H1 (cell line): ENCODE results near the gene ARHGAP26. TPM values are rescaled to one million over a fixed set of nuclear protein-coding genes. Genes with fewer than 3 reads are reported as not detected.

ENCODE experiments used
- CTCF ChIA-PET: fragments of 300-600 bp; sonication (Branson Sonifier 250); formaldehyde crosslinking; loops from one replicate; lab custom pipeline; 2021; ENCODE audit not compliant: partially characterized antibody; lab: Charles Lee
- POLR2A ChIA-PET: fragments of 300-600 bp; sonication (Branson Sonifier 250); formaldehyde crosslinking; loops from one replicate; lab custom pipeline; 2021; ENCODE audit warnings: inconsistent platforms; ENCODE audit not compliant: partially characterized antibody; lab: Charles Lee
- DNase-seq, 2 experiments: peaks; one replicate each; pipeline versions ENCODE4 v3.0.0 to v3.0.0-alpha.2; 2010 to 2022; ENCODE audit warnings: low spot score in 2 of 2, low read depth in 1 of 2, mixed read lengths in 1 of 2
- FAIRE-seq: peaks from 2 replicates; lab custom pipeline; 2011; peaks lifted over from hg19 to GRCh38; lab: Jason Lieb, UNC
- H2AFZ ChIP-seq: 2 replicates; pipeline ENCODE4 v1.8.1; 2012; ENCODE audit warnings: low read length, inconsistent platforms
- H2AK5ac ChIP-seq: 2 replicates; pipeline ENCODE4 v1.6.1; 2013; ENCODE audit warnings: low read depth, low read length
- H2BK120ac ChIP-seq: replicated peaks from 2 replicates; pipeline ENCODE3; 2013; ENCODE audit warnings: low read depth, low read length, inconsistent platforms
- H2BK12ac ChIP-seq: 2 replicates; pipeline ENCODE4 v1.6.1; 2013; ENCODE audit warnings: low read depth, low read length
- H2BK15ac ChIP-seq: 2 replicates; pipeline ENCODE4 v1.6.1; 2013; ENCODE audit warnings: low read length
- H2BK20ac ChIP-seq: 2 replicates; pipeline ENCODE4 v1.6.1; 2013; ENCODE audit warnings: low read length
- H2BK5ac ChIP-seq: 2 replicates; pipeline ENCODE4 v1.6.1; 2013; ENCODE audit warnings: low read depth, low read length
- H3K14ac ChIP-seq: 2 replicates; pipeline ENCODE4 v1.6.1; 2013; ENCODE audit warnings: inconsistent platforms; ENCODE audit not compliant: insufficient read length
- H3K18ac ChIP-seq: 2 replicates; pipeline ENCODE4 v1.6.1; 2013; ENCODE audit warnings: low read length; ENCODE audit errors: extremely low read depth
- H3K23ac ChIP-seq: 2 replicates; pipeline ENCODE4 v1.6.1; 2013; ENCODE audit warnings: inconsistent platforms; ENCODE audit not compliant: insufficient read length
- H3K23me2 ChIP-seq: 2 replicates; pipeline ENCODE4 v1.6.1; 2013; ENCODE audit warnings: low read depth, low read length
- H3K27ac ChIP-seq: 2 replicates; pipeline ENCODE4 v1.6.1; 2011; ENCODE audit warnings: low read depth, low read length, inconsistent platforms
- H3K27me3 ChIP-seq, 4 experiments: replicated peaks in 1 of 4; 1 replicate in 1 of 4; 2 replicates in 3 of 4; pipeline versions ENCODE4 v1.6.1 to v1.8.1; 2011 to 2013; ENCODE audit warnings: low read length in 3 of 4, mild to moderate bottlenecking in 3 of 4, inconsistent platforms in 2 of 4, mixed read lengths in 2 of 4, moderate library complexity in 1 of 4; ENCODE audit not compliant: control insufficient read depth in 3 of 4, insufficient read depth in 3 of 4; ENCODE audit errors: extremely low read depth in 1 of 4
- H3K36me3 ChIP-seq, 4 experiments: 2 replicates each; pipeline versions ENCODE4 v1.6.1 to v1.8.1; 2011 to 2013; ENCODE audit warnings: mild to moderate bottlenecking in 4 of 4, low read length in 3 of 4, moderate library complexity in 2 of 4, control low read depth in 1 of 4, inconsistent platforms in 1 of 4; ENCODE audit not compliant: insufficient read depth in 4 of 4, control insufficient read depth in 2 of 4
- H3K4ac ChIP-seq: replicated peaks from 2 replicates; pipeline ENCODE3; 2013; ENCODE audit warnings: low read length, low read depth, mixed read lengths, inconsistent platforms; ENCODE audit not compliant: insufficient read length
- H3K4me1 ChIP-seq, 4 experiments: replicated peaks in 1 of 4; 1 replicate in 1 of 4; 2 replicates in 3 of 4; pipeline versions ENCODE4 v1.6.1 to v1.8.1; 2011 to 2013; ENCODE audit warnings: low read length in 3 of 4, inconsistent platforms in 2 of 4, mixed read lengths in 1 of 4; ENCODE audit not compliant: insufficient read depth in 4 of 4, control insufficient read depth in 3 of 4
- H3K4me2 ChIP-seq, 2 experiments: 2 replicates each; pipeline versions ENCODE4 v1.6.1 to v1.8.1; 2011 to 2013; ENCODE audit warnings: low read depth in 2 of 2, low read length in 2 of 2, control low read depth in 1 of 2, inconsistent platforms in 1 of 2, mild to moderate bottlenecking in 1 of 2; ENCODE audit not compliant: insufficient read depth in 1 of 2
- H3K4me3 ChIP-seq, 4 experiments: fragments of 200-600, 300-600 bp in 1 of 4; sonication (generic), shearing (Covaris generic), sonication (Bioruptor Twin) in 1 of 4; 2 replicates each; pipeline versions ENCODE4 v1.5.1 to v1.8.1; 2011 to 2016; ENCODE audit warnings: low read length in 4 of 4, low read depth in 3 of 4, control low read depth in 2 of 4, inconsistent platforms in 2 of 4, mild to moderate bottlenecking in 2 of 4, mixed read lengths in 1 of 4, moderate library complexity in 1 of 4; ENCODE audit not compliant: insufficient read depth in 2 of 4; ENCODE audit errors: extremely low read depth in 1 of 4
- H3K56ac ChIP-seq: replicated peaks from 2 replicates; pipeline ENCODE3; 2013; ENCODE audit warnings: low read depth, mild to moderate bottlenecking, mixed read lengths, low read length, inconsistent platforms; ENCODE audit not compliant: insufficient read length
- H3K79me1 ChIP-seq: 2 replicates; pipeline ENCODE4 v1.6.1; 2013; ENCODE audit warnings: low read depth, low read length, control low read depth
- H3K79me2 ChIP-seq, 2 experiments: 2 replicates each; pipeline versions ENCODE4 v1.6.1 to v1.8.1; 2012 to 2013; ENCODE audit warnings: low read length in 2 of 2, mild to moderate bottlenecking in 2 of 2, inconsistent platforms in 1 of 2; ENCODE audit not compliant: insufficient read depth in 2 of 2, control insufficient read depth in 1 of 2
- H3K9ac ChIP-seq, 4 experiments: replicated peaks in 1 of 4; 1 replicate in 1 of 4; 2 replicates in 3 of 4; pipeline versions ENCODE4 v1.6.1 to v1.8.1; 2011 to 2013; ENCODE audit warnings: low read depth in 3 of 4, low read length in 3 of 4, control low read depth in 2 of 4, mild to moderate bottlenecking in 2 of 4, moderate library complexity in 2 of 4, inconsistent platforms in 1 of 4; ENCODE audit errors: extremely low read depth in 1 of 4
- H3K9me3 ChIP-seq, 2 experiments: 2 replicates each; pipeline versions ENCODE4 v1.6.1 to v1.8.1; 2012 to 2013; ENCODE audit warnings: mild to moderate bottlenecking in 2 of 2, moderate library complexity in 2 of 2, control low read depth in 1 of 2, inconsistent platforms in 1 of 2, low read depth in 1 of 2, low read length in 1 of 2, mixed read lengths in 1 of 2; ENCODE audit not compliant: insufficient read depth in 2 of 2
- H4K20me1 ChIP-seq, 2 experiments: replicated peaks in 1 of 2; 2 replicates each; pipeline versions ENCODE3 to v1.8.1; 2011 to 2013; ENCODE audit warnings: inconsistent platforms in 2 of 2, low read length in 2 of 2, mild to moderate bottlenecking in 1 of 2; ENCODE audit not compliant: insufficient read depth in 2 of 2, control insufficient read depth in 1 of 2
- H4K5ac ChIP-seq: 2 replicates; pipeline ENCODE4 v1.6.1; 2013; ENCODE audit warnings: low read length, low read depth, mixed read lengths, inconsistent platforms; ENCODE audit not compliant: insufficient read length
- H4K8ac ChIP-seq: 2 replicates; pipeline ENCODE4 v1.8.0; 2013; ENCODE audit warnings: mild to moderate bottlenecking, moderate library complexity, low read length, inconsistent platforms; ENCODE audit not compliant: insufficient read depth; ENCODE audit errors: extremely low read depth
- H4K91ac ChIP-seq: replicated peaks from 2 replicates; pipeline ENCODE3; 2013; ENCODE audit warnings: low read length, mixed read lengths, inconsistent platforms; ENCODE audit not compliant: insufficient read length
- BRCA1 ChIP-seq: IDR thresholded peaks from 2 replicates; pipeline ENCODE4 v1.6.1; 2012; ENCODE audit warnings: low read depth, low read length, improper control_type of control experiment
- SIX5 ChIP-seq: IDR thresholded peaks from 2 replicates; pipeline ENCODE4 v1.6.1; 2011; ENCODE audit warnings: mild to moderate bottlenecking, low read depth, low read length
- TEAD4 ChIP-seq: IDR thresholded peaks from 2 replicates; pipeline ENCODE4 v1.6.1; 2012; ENCODE audit warnings: low read depth, low read length, inconsistent platforms, mixed read lengths
- USF2 ChIP-seq: IDR thresholded peaks from 2 replicates; pipeline ENCODE4 v1.6.1; 2011; ENCODE audit warnings: low read length, improper control_type of control experiment
- ZNF274 ChIP-seq: IDR thresholded peaks from 2 replicates; pipeline ENCODE4 v1.7.0; 2012; ENCODE audit warnings: low read length, borderline replicate concordance; ENCODE audit errors: extremely low read depth
- WGBS, 2 experiments: shearing (Covaris generic) in 1 of 2; methylation state at CpG; one replicate each; pipeline versions ENCODE4 v1.1.6 to v1.1.7; 2013 to 2015; ENCODE audit warnings: low lambda C conversion rate in 2 of 2, mixed read lengths in 2 of 2, inconsistent platforms in 1 of 2, low coverage in 1 of 2, missing lambda C conversion rate in 1 of 2; ENCODE audit not compliant: insufficient replicate concordance in 2 of 2, insufficient coverage in 1 of 2, insufficient read length in 1 of 2; ENCODE audit errors: extremely low coverage in 1 of 2, missing lambda C conversion rate in 1 of 2; 5-methylcytosine and 5-hydroxymethylcytosine counted together
- polyA plus RNA-seq, 7 experiments: library from polyadenylated mRNA; depleted of rRNA in 3 of 7; stranded (reverse) in 5 of 7; unstranded in 2 of 7; fragments of >200 nt in 5 of 7; fragments of 200-250 nt in 2 of 7; gene quantifications; 1 replicate in 5 of 7; 2 replicates in 1 of 7; 4 replicates in 1 of 7; pipeline versions ENCODE4 v1.2.1 to v1.2.3, GENCODE V29; 2011 to 2013; ENCODE audit warnings: missing spikeins in 2 of 7, mixed read lengths in 2 of 7
- total RNA-seq: library from RNA; stranded (reverse); fragmentation: NEBNext Ultra II Directional; extraction: Animal tissue kit (Norgen Biotek cat#: 25700); gene quantifications from 2 replicates; pipeline ENCODE4 v1.2.1, GENCODE V29; 2021

ARHGAP26 gene
- total and polyA plus RNA-seq, 2 of the 8 experiments (the other 6 are each of a cell fraction or from before 2014, with no cell fraction given) = 7.1 to 24.8 TPM

- no peaks in the 10 kb centered on the region for H3K9me3 ChIP-seq
- H4K91ac ChIP-seq = no peak overlapping the region
- no peak overlapping the region for H3K14ac ChIP-seq
- no peak overlapping the region for H2BK5ac ChIP-seq
- H2BK120ac ChIP-seq = no peak overlapping the region
- no peak overlapping the region for H2BK20ac ChIP-seq
- H3K18ac ChIP-seq = no peak overlapping the region
- H3K79me2 ChIP-seq = no peaks in the 10 kb centered on the region
- no peak overlapping the region for H3K4me3 ChIP-seq
- FAIRE-seq = no peak
- no peaks in the 10 kb centered on the region for H3K27me3 ChIP-seq
- no peak overlapping the region for H3K4me2 ChIP-seq
- 91% methylated on average over 3 of the region's 3 CpGs; no CpG with 5 or more reads in 1 of the 2 experiments for WGBS, 2 experiments
- TF ChIP-seq SIX5 (no peak), TEAD4 (no peak), ZNF274 (no peak), BRCA1 (no peak), USF2 (no peak)
- TF ChIP-seq, all 59 proteins: peak for 0
- Histone ChIP-seq H4K8ac (no peak overlapping the region; the same call in 1 of the 2 replicates), H3K23me2 (no peaks in the 10 kb centered on the region), H3K79me1 (no peaks in the 10 kb centered on the region), H2AK5ac (no peak overlapping the region), H2AFZ (no peak overlapping the region), H4K20me1 (no peaks in the 10 kb centered on the region), H4K5ac (no peak overlapping the region), H2BK12ac (no peak overlapping the region), H3K4ac (no peak overlapping the region), H3K36me3 (no peaks in the 10 kb centered on the region), H2BK15ac (no peak overlapping the region), H3K23ac (no peak overlapping the region), H3K56ac (no peak overlapping the region), H3K9ac (no peak overlapping the region), H3K27ac (no peak overlapping the region), H3K4me1 (peaks cover 0 to 6% (median 3%) of the 10 kb centered on the region in 4 experiments; a peak in 3 of 7 replicates)
- ChIA-PET POLR2A (no interaction called here), CTCF (interaction anchor here (1.0 to 1.3 kb wide), 2 partner anchors 11 to 258 kb away, joined by 3 to 4 read pairs; no protein-coding TSS in a partner anchor)
- DNase-seq = no peak
Measured at GRCh38 chr5:142976861-142977260, 206.7 kb downstream of the ARHGAP26 start.
